H9 (cell line): ENCODE measurements around the gene MCF2L. TPM values are rescaled to one million over a fixed set of nuclear protein-coding genes. Genes with fewer than 3 reads are reported as not detected.

ENCODE experiments used
- DNase-seq: peaks from one replicate; pipeline ENCODE4 v3.0.0-alpha.2; 2017
- H2AFZ ChIP-seq: one replicate; pipeline ENCODE4 v1.6.1; 2013; ENCODE audit warnings: mild to moderate bottlenecking, low read length, control low read depth, moderate library complexity
- H2AK5ac ChIP-seq: 2 replicates; pipeline ENCODE4 v1.6.1; 2013; ENCODE audit warnings: low read length, control low read depth, mixed read lengths; ENCODE audit not compliant: insufficient read length
- H2BK120ac ChIP-seq: one replicate; pipeline ENCODE4 v1.6.1; 2013; ENCODE audit warnings: low read depth, mild to moderate bottlenecking, low read length, control low read depth, inconsistent platforms; ENCODE audit not compliant: poor library complexity, severe bottlenecking
- H2BK12ac ChIP-seq: 2 replicates; pipeline ENCODE4 v1.6.1; 2013; ENCODE audit warnings: low read length, control low read depth, mixed read lengths, low read depth; ENCODE audit not compliant: insufficient read length
- H2BK15ac ChIP-seq: 2 replicates; pipeline ENCODE4 v1.6.1; 2013; ENCODE audit warnings: low read depth, low read length, control low read depth
- H2BK20ac ChIP-seq: one replicate; pipeline ENCODE4 v1.6.1; 2013; ENCODE audit warnings: low read depth, mild to moderate bottlenecking, low read length, control low read depth, inconsistent platforms; ENCODE audit not compliant: poor library complexity, severe bottlenecking
- H2BK5ac ChIP-seq: 2 replicates; pipeline ENCODE4 v1.6.1; 2013; ENCODE audit warnings: low read length, control low read depth, mixed read lengths; ENCODE audit not compliant: insufficient read length
- H3K14ac ChIP-seq: 2 replicates; pipeline ENCODE4 v1.6.1; 2013; ENCODE audit warnings: low read length, control low read depth; ENCODE audit not compliant: insufficient read depth
- H3K18ac ChIP-seq: 2 replicates; pipeline ENCODE4 v1.6.1; 2013; ENCODE audit warnings: low read depth, mild to moderate bottlenecking, mixed read lengths, low read length, control low read depth; ENCODE audit not compliant: insufficient read length
- H3K23ac ChIP-seq: 2 replicates; pipeline ENCODE4 v1.6.1; 2013; ENCODE audit warnings: low read length, control low read depth, mixed read lengths, low read depth; ENCODE audit not compliant: insufficient read length
- H3K23me2 ChIP-seq: 2 replicates; pipeline ENCODE4 v1.6.1; 2013; ENCODE audit warnings: low read depth, mild to moderate bottlenecking, mixed read lengths, low read length, control low read depth; ENCODE audit not compliant: insufficient read length, poor library complexity, severe bottlenecking
- H3K27ac ChIP-seq: 2 replicates; pipeline ENCODE4 v1.5.1; 2013; ENCODE audit warnings: low read length, control low read depth, mixed read lengths, low read depth; ENCODE audit not compliant: insufficient read length
- H3K27me3 ChIP-seq: 2 replicates; pipeline ENCODE4 v1.6.1; 2013; ENCODE audit warnings: low read length, control low read depth, inconsistent platforms; ENCODE audit not compliant: insufficient read depth
- H3K4ac ChIP-seq: 2 replicates; pipeline ENCODE4 v1.6.1; 2013; ENCODE audit warnings: low read depth, mild to moderate bottlenecking, control low read depth, inconsistent platforms, low read length, moderate library complexity
- H3K4me1 ChIP-seq: 2 replicates; pipeline ENCODE4 v1.6.1; 2013; ENCODE audit warnings: low read length, control low read depth, inconsistent platforms; ENCODE audit not compliant: insufficient read depth
- H3K4me2 ChIP-seq: 2 replicates; pipeline ENCODE4 v1.6.1; 2013; ENCODE audit warnings: low read length, control low read depth, mixed read lengths; ENCODE audit not compliant: insufficient read length, insufficient read depth
- H3K56ac ChIP-seq: 2 replicates; pipeline ENCODE4 v1.6.1; 2013; ENCODE audit warnings: low read depth, mild to moderate bottlenecking, mixed read lengths, low read length, control low read depth; ENCODE audit not compliant: insufficient read length
- H3K79me1 ChIP-seq: 2 replicates; pipeline ENCODE4 v1.6.1; 2013; ENCODE audit warnings: low read depth, mild to moderate bottlenecking, moderate library complexity, low read length, control low read depth, inconsistent platforms; ENCODE audit not compliant: insufficient read depth, poor library complexity, severe bottlenecking
- H3K79me2 ChIP-seq: 2 replicates; pipeline ENCODE4 v1.6.1; 2013; ENCODE audit warnings: low read length, control low read depth, inconsistent platforms; ENCODE audit not compliant: insufficient read depth
- H3K9ac ChIP-seq: 2 replicates; pipeline ENCODE4 v1.6.1; 2013; ENCODE audit warnings: low read length, control low read depth, mixed read lengths; ENCODE audit not compliant: insufficient read length; ENCODE audit errors: extremely low read depth
- H3K9me3 ChIP-seq: one replicate; pipeline ENCODE4 v1.6.1; 2013; ENCODE audit warnings: low read depth, low read length, inconsistent platforms; ENCODE audit not compliant: control insufficient read depth
- H3T11ph ChIP-seq: one replicate; pipeline ENCODE4 v1.6.1; 2013; ENCODE audit warnings: mild to moderate bottlenecking, low read length, control low read depth, inconsistent platforms
- H4K20me1 ChIP-seq: one replicate; pipeline ENCODE4 v1.6.1; 2013; ENCODE audit not compliant: control insufficient read depth, insufficient read length, insufficient read depth
- H4K5ac ChIP-seq: 2 replicates; pipeline ENCODE4 v1.6.1; 2013; ENCODE audit warnings: low read depth, mild to moderate bottlenecking, mixed read lengths, low read length, control low read depth; ENCODE audit not compliant: insufficient read length
- H4K8ac ChIP-seq: replicated peaks from 2 replicates; pipeline ENCODE4 v1.6.1; 2013; ENCODE audit warnings: low read length, control low read depth, mixed read lengths, low read depth; ENCODE audit not compliant: insufficient read length
- H4K91ac ChIP-seq: 2 replicates; pipeline ENCODE4 v1.6.1; 2013; ENCODE audit warnings: low read depth, mild to moderate bottlenecking, moderate library complexity, mixed read lengths, low read length, control low read depth; ENCODE audit not compliant: insufficient read length
- H3K27ac Mint-ChIP-seq, 3 experiments: 2 replicates in 2 of 3; 3 replicates in 1 of 3; pipeline ENCODE4 v1.8.0; 2020 to 2021; ENCODE audit warnings: mixed read lengths in 3 of 3, mild to moderate bottlenecking in 1 of 3, moderate library complexity in 1 of 3
- H3K27me3 Mint-ChIP-seq: 2 replicates; pipeline ENCODE4 v1.8.0; 2021; ENCODE audit warnings: low read depth, mild to moderate bottlenecking, moderate library complexity, mixed read lengths
- H3K36me3 Mint-ChIP-seq, 3 experiments: 2 replicates in 2 of 3; 3 replicates in 1 of 3; pipeline ENCODE4 v1.8.0; 2020 to 2021; ENCODE audit warnings: low read depth in 3 of 3, mixed read lengths in 3 of 3; ENCODE audit not compliant: insufficient read depth in 1 of 3
- H3K4me1 Mint-ChIP-seq, 2 experiments: 2 replicates each; pipeline ENCODE4 v1.8.0; 2020; ENCODE audit warnings: mixed read lengths in 2 of 2
- H3K4me3 Mint-ChIP-seq, 2 experiments: 2 replicates in 1 of 2; 3 replicates in 1 of 2; pipeline ENCODE4 v1.8.0; 2020 to 2021; ENCODE audit warnings: mild to moderate bottlenecking in 2 of 2, mixed read lengths in 2 of 2, moderate library complexity in 1 of 2
- H3K9me3 Mint-ChIP-seq, 2 experiments: 2 replicates in 1 of 2; 3 replicates in 1 of 2; pipeline ENCODE4 v1.8.0; 2020; ENCODE audit warnings: mild to moderate bottlenecking in 2 of 2, mixed read lengths in 2 of 2, moderate library complexity in 1 of 2
- CTCF ChIP-seq: fragments of 200-600 bp; sonication (generic); conservative IDR thresholded peaks from 3 replicates; pipeline ENCODE4 v1.8.0; 2021; ENCODE audit warnings: antibody characterized with exemption, mild to moderate bottlenecking
- WGBS: extraction: QIAGEN DNeasy Blood & Tissue Kit; methylation state at CpG from one replicate; pipeline ENCODE4 v1.1.7; 2013; ENCODE audit warnings: missing lambda C conversion rate, low lambda C conversion rate, mixed read lengths; ENCODE audit not compliant: insufficient read length; ENCODE audit errors: extremely low coverage; 5-methylcytosine and 5-hydroxymethylcytosine counted together
- total RNA-seq: library from RNA; stranded (reverse); gene quantifications from 2 replicates; pipeline ENCODE4 v1.2.1, GENCODE V29; 2021

The MCF2L gene
- total RNA-seq, 1 experiment from 2014 or later: 18.5 TPM

- H3K27me3 Mint-ChIP-seq: no peaks in the 10 kb centered on the region; the same call in none of the 2 replicates
- H2BK5ac ChIP-seq: no peak overlapping the region
- H2AFZ ChIP-seq: no peak overlapping the region
- H3K4me1 ChIP-seq: peaks cover 3% of the 10 kb centered on the region; the same call in 1 of the 2 replicates
- peaks cover 7 to 10% of the 10 kb centered on the region in 2 experiments; a peak in 4 of 5 replicates for H3K9me3 Mint-ChIP-seq
- no peak overlapping the region for H3K18ac ChIP-seq
- TF ChIP-seq CTCF: no peak
- H3K4me2 ChIP-seq: no peak overlapping the region
- H3K14ac ChIP-seq: no peak overlapping the region
- no peaks in the 10 kb centered on the region for H3K79me1 ChIP-seq
- no peaks in the 10 kb centered on the region for H3K9me3 ChIP-seq
- WGBS: no CpG with 5 or more reads among the region's 12 CpGs
- H3K36me3 Mint-ChIP-seq: peaks cover 9 to 15% (median 11%) of the 10 kb centered on the region in 3 experiments; a peak in 6 of 7 replicates
- H3K23me2 ChIP-seq: no peaks in the 10 kb centered on the region
- H2BK12ac ChIP-seq: no peak overlapping the region
- H3K27ac Mint-ChIP-seq: no peak overlapping the region
- H3K27me3 ChIP-seq: no peaks in the 10 kb centered on the region
- no peak overlapping the region for H4K8ac ChIP-seq
- H2BK15ac ChIP-seq: no peak overlapping the region
- H4K5ac ChIP-seq: no peak overlapping the region
- no peaks in the 10 kb centered on the region for H4K20me1 ChIP-seq
- H3K4ac ChIP-seq: no peak overlapping the region
- no peaks in the 10 kb centered on the region for H3K79me2 ChIP-seq
- peaks cover 9 to 12% of the 10 kb centered on the region in 2 experiments for H3K4me1 Mint-ChIP-seq
- no peak overlapping the region for H3K56ac ChIP-seq
- H3K23ac ChIP-seq: no peak overlapping the region
- no peak for DNase-seq
- no peak overlapping the region for H2BK20ac ChIP-seq
- no peak overlapping the region for H3K27ac ChIP-seq
- no peak overlapping the region for H3K9ac ChIP-seq
- H3K4me3 Mint-ChIP-seq: no peak overlapping the region
- no peak overlapping the region for H2BK120ac ChIP-seq
- H3T11ph ChIP-seq: no peak overlapping the region
- H2AK5ac ChIP-seq: no peak overlapping the region
- no peak overlapping the region for H4K91ac ChIP-seq
Measured at GRCh38 chr13:112923962-112924361, 45.1 kb upstream of the MCF2L start.
